HG02973 (cell line): Measurements from ENCODE around the gene WDR38.

ENCODE experiments used
- ATAC-seq: cut with Tn5 transposase; IDR thresholded peaks from one replicate; pipeline ENCODE4 v1.9.1; 2021; ENCODE audit warnings: moderate library complexity; ENCODE audit not compliant: unreplicated experiment

Gene WDR38

GRCh38 chr9:124852829-124853531, at the start of gene WDR38:
Gene WDR38 (plus strand): TSS chr9:124853460. CDS start chr9:124853532, 72 bp downstream.
- ATAC-seq, result peak; percentile 58

- ATAC-seq, result no peak
Observed at GRCh38 chr9:124803911-124804310, 49.3 kb upstream of the WDR38 start.

GRCh38 chr9:124805186-124805585, 48.1 kb upstream of the WDR38 start:
- no peak for ATAC-seq

GRCh38 chr9:124808246-124808956, 44.9 kb upstream of the WDR38 start:
- ATAC-seq, result no peak

GRCh38 chr9:124809211-124809610, 44.0 kb upstream of the WDR38 start:
- no peak for ATAC-seq

- no peak for ATAC-seq
Observed at GRCh38 chr9:124809741-124810500, 43.3 kb upstream of the WDR38 start.

- ATAC-seq, result no peak
Observed at GRCh38 chr9:124810663-124811355, 42.5 kb upstream of the WDR38 start.

GRCh38 chr9:124812441-124812876, 40.8 kb upstream of the WDR38 start:
- ATAC-seq, result no peak

- no peak for ATAC-seq
Observed at GRCh38 chr9:124813041-124813440, 40.2 kb upstream of the WDR38 start.

GRCh38 chr9:124813501-124814163, 39.6 kb upstream of the WDR38 start:
- ATAC-seq, result no peak

GRCh38 chr9:124814164-124814535, 39.1 kb upstream of the WDR38 start:
- ATAC-seq, result no peak

- no peak for ATAC-seq
Observed at GRCh38 chr9:124815601-124816000, 37.7 kb upstream of the WDR38 start.

GRCh38 chr9:124818431-124819281, 34.6 kb upstream of the WDR38 start:
- no peak for ATAC-seq

- no peak for ATAC-seq
Observed at GRCh38 chr9:124820698-124821623, 32.3 kb upstream of the WDR38 start.

GRCh38 chr9:124828489-124829333, 24.5 kb upstream of the WDR38 start:
- no peak for ATAC-seq

- ATAC-seq, result no peak
Observed at GRCh38 chr9:124829334-124829669, 24.0 kb upstream of the WDR38 start.

GRCh38 chr9:124830593-124830992, 22.7 kb upstream of the WDR38 start:
- no peak for ATAC-seq
